Stomach (tissue), 19 donors: ENCODE measurements around the gene ESYT3. TPM values are rescaled to one million over a fixed set of nuclear protein-coding genes. Genes with fewer than 3 reads are reported as not detected.

Experiments used
- DNase-seq, 2 donors: peaks; one replicate each; pipeline versions ENCODE4 v3.0.0 to v3.0.0-alpha.2; 2013 to 2019
- H3K27ac ChIP-seq, 5 donors: fragments of 200-600 bp in 4 of 5; sonication (generic) in 4 of 5; one replicate each; pipeline ENCODE4 v1.5.1; 2013 to 2019; ENCODE audit warnings: mild to moderate bottlenecking in 1 of 5, moderate library complexity in 1 of 5
- H3K27me3 ChIP-seq, 3 donors: fragments of 200-600 bp; sonication (generic); one replicate each; pipeline ENCODE4 v1.5.1; 2017 to 2019; ENCODE audit warnings: mixed run types in 1 of 3
- H3K36me3 ChIP-seq, 4 donors: fragments of 200-600 bp; sonication (generic); 1 replicate in 3 of 4; 2 replicates in 1 of 4; pipeline ENCODE4 v1.5.1; 2016 to 2019
- H3K4me1 ChIP-seq, 4 donors: fragments of 200-600 bp; sonication (generic); one replicate each; pipeline ENCODE4 v1.5.1; 2016 to 2019
- H3K4me3 ChIP-seq, 4 donors: fragments of 200-600 bp; sonication (generic) in 3 of 4; one replicate each; pipeline ENCODE4 v1.5.1; 2016 to 2019; ENCODE audit warnings: mild to moderate bottlenecking in 1 of 4
- H3K9me3 ChIP-seq, 4 donors: fragments of 200-600 bp; sonication (generic); one replicate each; pipeline ENCODE4 v1.5.1; 2016 to 2019
- EP300 ChIP-seq: sonication (generic); formaldehyde crosslinking; IDR thresholded peaks from one replicate; pipeline ENCODE4 v1.6.1; 2017; ENCODE audit warnings: antibody characterized with exemption
- POLR2A ChIP-seq, 4 donors: fragments of 450-650 bp; IDR thresholded peaks; one replicate each; pipeline ENCODE4 v1.6.1; 2016; ENCODE audit warnings: antibody characterized with exemption in 4 of 4, control low read depth in 2 of 4, mild to moderate bottlenecking in 1 of 4, moderate library complexity in 1 of 4
- POLR2AphosphoS5 ChIP-seq, 3 donors: sonication (generic); formaldehyde crosslinking; IDR thresholded peaks; one replicate each; pipeline ENCODE4 v1.6.1; 2016; ENCODE audit warnings: antibody characterized with exemption in 3 of 3
- WGBS, 5 donors: extraction: QIAGEN DNeasy Blood & Tissue Kit in 3 of 5; methylation state at CpG; one replicate each; pipeline versions ENCODE4 v1.1.5 to v1.1.7; 2013 to 2018; 5-methylcytosine and 5-hydroxymethylcytosine counted together
- intact Hi-C: fragments of 100-400 bp; cut with DNase I; formaldehyde crosslinking; loops from one replicate; pipeline ENCODE4 v1.15.1; 2023; ENCODE audit warnings: low total_unique reads
- long read RNA-seq, 10 donors: transcript quantifications; one replicate each; lab custom pipeline, GENCODE V29; 2026
- polyA plus RNA-seq, 3 donors: library from polyadenylated mRNA; stranded (reverse); fragments of 200-250 nt; gene quantifications; one replicate each; pipeline ENCODE4 v1.2.3, GENCODE V29; 2013
- total RNA-seq, 5 donors: library from RNA; depleted of rRNA; stranded (reverse); fragments of >200 nt; gene quantifications; one replicate each; pipeline versions ENCODE4 v1.1.0 to v1.2.3, GENCODE V29; 2014 to 2016
- TF ChIP-seq, protein P1 (sequence below), 7 experiments: fragments of 450-650 bp in 4 of 7; fragments of 200-600 bp in 3 of 7; sonication (generic) in 3 of 7; IDR thresholded peaks; one replicate each; pipeline ENCODE4 v1.5.1; 2016 to 2019; ENCODE audit warnings: antibody characterized with exemption in 7 of 7, control low read depth in 2 of 7, mild to moderate bottlenecking in 1 of 7
- donor health status: healthy with polysubstance abuse.
- donor health status: Bipolar disorder and iron deficiency.
- donor health status: healthy.

Gene ESYT3, protein sequence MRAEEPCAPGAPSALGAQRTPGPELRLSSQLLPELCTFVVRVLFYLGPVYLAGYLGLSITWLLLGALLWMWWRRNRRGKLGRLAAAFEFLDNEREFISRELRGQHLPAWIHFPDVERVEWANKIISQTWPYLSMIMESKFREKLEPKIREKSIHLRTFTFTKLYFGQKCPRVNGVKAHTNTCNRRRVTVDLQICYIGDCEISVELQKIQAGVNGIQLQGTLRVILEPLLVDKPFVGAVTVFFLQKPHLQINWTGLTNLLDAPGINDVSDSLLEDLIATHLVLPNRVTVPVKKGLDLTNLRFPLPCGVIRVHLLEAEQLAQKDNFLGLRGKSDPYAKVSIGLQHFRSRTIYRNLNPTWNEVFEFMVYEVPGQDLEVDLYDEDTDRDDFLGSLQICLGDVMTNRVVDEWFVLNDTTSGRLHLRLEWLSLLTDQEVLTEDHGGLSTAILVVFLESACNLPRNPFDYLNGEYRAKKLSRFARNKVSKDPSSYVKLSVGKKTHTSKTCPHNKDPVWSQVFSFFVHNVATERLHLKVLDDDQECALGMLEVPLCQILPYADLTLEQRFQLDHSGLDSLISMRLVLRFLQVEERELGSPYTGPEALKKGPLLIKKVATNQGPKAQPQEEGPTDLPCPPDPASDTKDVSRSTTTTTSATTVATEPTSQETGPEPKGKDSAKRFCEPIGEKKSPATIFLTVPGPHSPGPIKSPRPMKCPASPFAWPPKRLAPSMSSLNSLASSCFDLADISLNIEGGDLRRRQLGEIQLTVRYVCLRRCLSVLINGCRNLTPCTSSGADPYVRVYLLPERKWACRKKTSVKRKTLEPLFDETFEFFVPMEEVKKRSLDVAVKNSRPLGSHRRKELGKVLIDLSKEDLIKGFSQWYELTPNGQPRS
- total RNA-seq = 1 to 10 TPM in 4 of 5 donors, not detected in 1; 2.8 to 7.1 (median 4.2) TPM
- under 1 TPM; 0.44 to 0.53 (median 0.46) TPM for polyA plus RNA-seq
- long read RNA-seq, donor 1 = 0 reads
- long read RNA-seq, donor 2 = 0 reads
- long read RNA-seq, donor 3 = 0 reads
- long read RNA-seq, donor 4 = 0 reads
- long read RNA-seq, donor 5 = 0 reads
- long read RNA-seq, donor 6 = 0 reads
- long read RNA-seq, donor 7 = 0 reads
- long read RNA-seq, donor 8 = 0 reads
- long read RNA-seq, donor 9 = 0 reads
- long read RNA-seq, donor 10 = 0 reads

DNA sequence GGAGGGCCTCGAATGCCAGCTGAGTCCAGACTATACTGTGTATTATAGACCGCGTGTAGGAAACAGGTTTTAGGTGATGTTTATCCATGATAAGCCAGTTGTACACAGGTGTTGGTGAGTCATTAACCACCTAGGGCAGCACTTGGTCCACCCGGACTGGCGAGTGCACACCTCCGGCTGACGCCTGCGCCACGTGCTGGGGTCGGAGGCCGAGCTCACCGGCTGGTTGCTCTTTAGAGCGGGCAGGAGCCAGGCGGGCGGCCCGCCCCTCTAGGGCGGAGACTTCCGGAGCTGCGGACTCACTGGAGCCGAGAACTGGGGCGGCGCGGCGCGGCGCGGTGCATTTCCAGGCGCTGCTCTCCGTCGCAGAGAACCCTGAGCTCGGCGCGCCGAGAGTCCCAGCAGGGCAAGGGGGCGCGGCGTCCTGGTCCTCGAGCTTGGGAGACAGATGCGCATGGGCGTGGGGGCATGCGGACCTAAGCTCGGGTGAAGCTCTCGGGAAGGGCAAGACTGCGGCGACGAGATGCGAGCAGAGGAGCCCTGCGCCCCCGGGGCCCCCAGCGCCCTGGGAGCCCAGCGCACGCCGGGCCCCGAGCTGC, at the start of gene ESYT3:
ESYT3 (plus strand) TSS at position 341 of the 599 bp plus-strand sequence; CDS start at position 524, 183 bp downstream.
- Histone ChIP-seq H3K27ac (peak within 1 kb of the TSS; percentile 34 to 67 (median 64)), H3K4me3 (peak within 1 kb of the TSS; percentile 51 to 76 (median 60)), H3K9me3 (no peaks in the 10 kb centered on the region), H3K36me3 (no peaks in the 10 kb centered on the region), H3K27me3 (peaks cover 0 to 62% (median 15%) of the 10 kb centered on the region in 3 donors), H3K4me1 (peaks cover 19 to 35% (median 24%) of the 10 kb centered on the region in 4 donors)
- 0 to 26% (median 1%) methylated on average over 3 to 54 of the region's 54 CpGs for WGBS, 5 donors
- peak; percentile 90 to 95 for DNase-seq
- TF ChIP-seq POLR2AphosphoS5 (IDR thresholded peaks at IDR 0.05) (peak in 1 of 3 donors; percentile 77), POLR2A (IDR thresholded peaks at IDR 0.05) (no peak)
- intact Hi-C loops = no loop called here

- 87 to 97% (median 90%) methylated on average over 5 of the region's 5 CpGs for WGBS, 5 donors
- Histone ChIP-seq H3K9me3 (no peaks in the 10 kb centered on the region), H3K4me3 (no peak overlapping the region), H3K27ac (no peak overlapping the region), H3K4me1 (peaks cover 8 to 30% (median 21%) of the 10 kb centered on the region in 4 donors), H3K27me3 (no peaks in the 10 kb centered on the region), H3K36me3 (no peaks in the 10 kb centered on the region)
- TF ChIP-seq, protein P1, sequence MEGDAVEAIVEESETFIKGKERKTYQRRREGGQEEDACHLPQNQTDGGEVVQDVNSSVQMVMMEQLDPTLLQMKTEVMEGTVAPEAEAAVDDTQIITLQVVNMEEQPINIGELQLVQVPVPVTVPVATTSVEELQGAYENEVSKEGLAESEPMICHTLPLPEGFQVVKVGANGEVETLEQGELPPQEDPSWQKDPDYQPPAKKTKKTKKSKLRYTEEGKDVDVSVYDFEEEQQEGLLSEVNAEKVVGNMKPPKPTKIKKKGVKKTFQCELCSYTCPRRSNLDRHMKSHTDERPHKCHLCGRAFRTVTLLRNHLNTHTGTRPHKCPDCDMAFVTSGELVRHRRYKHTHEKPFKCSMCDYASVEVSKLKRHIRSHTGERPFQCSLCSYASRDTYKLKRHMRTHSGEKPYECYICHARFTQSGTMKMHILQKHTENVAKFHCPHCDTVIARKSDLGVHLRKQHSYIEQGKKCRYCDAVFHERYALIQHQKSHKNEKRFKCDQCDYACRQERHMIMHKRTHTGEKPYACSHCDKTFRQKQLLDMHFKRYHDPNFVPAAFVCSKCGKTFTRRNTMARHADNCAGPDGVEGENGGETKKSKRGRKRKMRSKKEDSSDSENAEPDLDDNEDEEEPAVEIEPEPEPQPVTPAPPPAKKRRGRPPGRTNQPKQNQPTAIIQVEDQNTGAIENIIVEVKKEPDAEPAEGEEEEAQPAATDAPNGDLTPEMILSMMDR (IDR thresholded peaks at IDR 0.05) = no peak
- no peak for TF ChIP-seq POLR2A (IDR thresholded peaks at IDR 0.05)
- TF ChIP-seq POLR2AphosphoS5 (IDR thresholded peaks at IDR 0.05) = no peak
- TF ChIP-seq EP300 = no peak
- DNase-seq = no peak
- intact Hi-C loops = no loop called here
Measured at GRCh38 chr3:138384976-138385375, 49.4 kb upstream of the ESYT3 start.

- H3K9me3 ChIP-seq = no peaks in the 10 kb centered on the region
- TF ChIP-seq, protein P1 (IDR thresholded peaks at IDR 0.05) = no peak
- no peak for TF ChIP-seq POLR2A (IDR thresholded peaks at IDR 0.05)
- TF ChIP-seq EP300 = no peak
- TF ChIP-seq POLR2AphosphoS5 (IDR thresholded peaks at IDR 0.05) = no peak
- intact Hi-C loops = no loop called here
- peak overlapping the region in 1 of 5 donors; percentile 17 for H3K27ac ChIP-seq
- no peaks in the 10 kb centered on the region for H3K27me3 ChIP-seq
- peaks cover 0 to 17% (median 7%) of the 10 kb centered on the region in 4 donors for H3K4me1 ChIP-seq
- no peak overlapping the region for H3K4me3 ChIP-seq
- H3K36me3 ChIP-seq = no peaks in the 10 kb centered on the region
- WGBS, 5 donors = 85 to 94% (median 92%) methylated on average over 6 of the region's 6 CpGs
- no peak for DNase-seq
Measured at GRCh38 chr3:138389144-138389601, 45.2 kb upstream of the ESYT3 start.

GRCh38 chr3:138389841-138390581, 44.4 kb upstream of the ESYT3 start:
- no peak overlapping the region for H3K4me3 ChIP-seq
- peak overlapping the region in 2 of 5 donors; percentile 12 to 17 for H3K27ac ChIP-seq
- peak in 1 of 2 donors; percentile 40 for DNase-seq
- no peaks in the 10 kb centered on the region for H3K36me3 ChIP-seq
- intact Hi-C loops = no loop called here
- 63 to 82% (median 74%) methylated on average over 9 of the region's 9 CpGs for WGBS, 5 donors
- H3K4me1 ChIP-seq = peaks cover 0 to 17% (median 7%) of the 10 kb centered on the region in 4 donors
- TF ChIP-seq POLR2AphosphoS5 (IDR thresholded peaks at IDR 0.05) (no peak), EP300 (no peak), POLR2A (IDR thresholded peaks at IDR 0.05) (no peak)
- TF ChIP-seq, protein P1 (IDR thresholded peaks at IDR 0.05) = no peak
- no peaks in the 10 kb centered on the region for H3K9me3 ChIP-seq
- no peaks in the 10 kb centered on the region for H3K27me3 ChIP-seq
